HG03060 (cell line): ENCODE data around the gene SMOC2.

Experiments
- ATAC-seq: cut with Tn5 transposase; IDR thresholded peaks from one replicate; pipeline ENCODE4 v1.9.1; 2021; ENCODE audit warnings: low read depth, moderate number of reproducible peaks; ENCODE audit not compliant: unreplicated experiment

The SMOC2 gene

GRCh38 chr6:168716581-168716980, 275.6 kb downstream of the SMOC2 start:
- no peak for ATAC-seq

GRCh38 chr6:168717491-168717890, 276.5 kb downstream of the SMOC2 start:
- no peak for ATAC-seq
